Neural cell (in vitro differentiated cells): ENCODE data around the gene SYT1.

Experiments used
- CTCF ChIP-seq: fragments of 450-650 bp; IDR thresholded peaks from 2 replicates; pipeline ENCODE4 v1.5.1; 2014; ENCODE audit warnings: antibody characterized with exemption, mild to moderate bottlenecking, moderate library complexity; ENCODE audit not compliant: poor library complexity, severe bottlenecking
- EP300 ChIP-seq: fragments of 450-650 bp; conservative IDR thresholded peaks from 2 replicates; pipeline ENCODE4 v1.6.1; 2014; ENCODE audit warnings: antibody characterized with exemption, mild to moderate bottlenecking, moderate library complexity; ENCODE audit not compliant: poor library complexity, severe bottlenecking
- EZH2 ChIP-seq: fragments of 200-600, 300-800 bp; shearing (Covaris generic), sonication (generic); IDR thresholded peaks from 2 replicates; pipeline ENCODE4 v1.6.1; 2014; ENCODE audit warnings: antibody characterized with exemption, low read length, borderline replicate concordance, mild to moderate bottlenecking; ENCODE audit not compliant: insufficient read depth, poor library complexity, severe bottlenecking
- MXI1 ChIP-seq: fragments of 450-650 bp; conservative IDR thresholded peaks from 2 replicates; pipeline ENCODE4 v1.6.1; 2014; ENCODE audit warnings: antibody characterized with exemption, mild to moderate bottlenecking; ENCODE audit not compliant: poor library complexity, severe bottlenecking
- POLR2AphosphoS5 ChIP-seq: IDR thresholded peaks from 2 replicates; pipeline ENCODE4 v1.6.1; 2012
- RAD21 ChIP-seq: fragments of 450-650 bp; conservative IDR thresholded peaks from 2 replicates; pipeline ENCODE4 v1.6.1; 2014; ENCODE audit warnings: antibody characterized with exemption, mild to moderate bottlenecking, moderate library complexity
- REST ChIP-seq: IDR thresholded peaks from 2 replicates; pipeline ENCODE4 v1.6.1; 2012; ENCODE audit warnings: borderline replicate concordance
- SMC3 ChIP-seq: fragments of 450-650 bp; conservative IDR thresholded peaks from 2 replicates; pipeline ENCODE4 v1.6.1; 2014; ENCODE audit warnings: antibody characterized with exemption, mild to moderate bottlenecking, moderate library complexity; ENCODE audit not compliant: poor library complexity
- TAF1 ChIP-seq: IDR thresholded peaks from 2 replicates; pipeline ENCODE4 v1.6.1; 2012; ENCODE audit warnings: low read depth

GRCh38 chr12:79252358-79253075 lies 387.9 kb downstream of the SYT1 start:
- TF ChIP-seq RAD21 (no peak), EP300 (no peak), SMC3 (no peak), CTCF (no peak), POLR2AphosphoS5 (no peak), MXI1 (no peak), EZH2 (no peak), TAF1 (no peak), REST (no peak)
